ENCODE measurements around the gene ZNF397.

DNA sequence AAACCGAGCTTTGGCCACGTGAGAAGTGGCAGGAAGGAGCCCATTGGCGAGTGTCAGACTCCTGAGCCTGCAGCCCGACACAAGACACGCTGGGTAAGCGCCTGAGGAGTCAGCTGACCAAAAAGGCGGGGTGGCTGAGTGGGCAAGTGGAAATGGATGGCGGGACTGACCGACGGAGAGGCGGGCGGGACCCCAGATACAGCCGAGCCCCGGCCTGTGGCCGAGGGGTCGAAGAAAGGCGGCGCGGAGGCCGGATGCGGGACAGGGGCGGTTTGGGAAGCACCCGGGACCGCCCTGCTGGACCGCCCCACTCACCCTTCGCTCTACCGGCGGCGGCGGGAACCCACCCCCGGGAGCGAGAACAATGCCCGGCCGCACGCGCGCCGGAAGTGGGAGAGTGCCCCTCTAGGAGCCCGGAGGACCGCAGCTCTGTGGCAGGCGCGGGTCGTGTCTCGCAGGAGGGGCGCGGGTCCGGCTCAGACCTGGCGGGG, 26.4 kb downstream of the ZNF397 start:
- TF ChIP-seq POLR2A (IDR thresholded peaks at IDR 0.05): peak; percentile 14 to 47
- TF ChIP-seq, protein P1, sequence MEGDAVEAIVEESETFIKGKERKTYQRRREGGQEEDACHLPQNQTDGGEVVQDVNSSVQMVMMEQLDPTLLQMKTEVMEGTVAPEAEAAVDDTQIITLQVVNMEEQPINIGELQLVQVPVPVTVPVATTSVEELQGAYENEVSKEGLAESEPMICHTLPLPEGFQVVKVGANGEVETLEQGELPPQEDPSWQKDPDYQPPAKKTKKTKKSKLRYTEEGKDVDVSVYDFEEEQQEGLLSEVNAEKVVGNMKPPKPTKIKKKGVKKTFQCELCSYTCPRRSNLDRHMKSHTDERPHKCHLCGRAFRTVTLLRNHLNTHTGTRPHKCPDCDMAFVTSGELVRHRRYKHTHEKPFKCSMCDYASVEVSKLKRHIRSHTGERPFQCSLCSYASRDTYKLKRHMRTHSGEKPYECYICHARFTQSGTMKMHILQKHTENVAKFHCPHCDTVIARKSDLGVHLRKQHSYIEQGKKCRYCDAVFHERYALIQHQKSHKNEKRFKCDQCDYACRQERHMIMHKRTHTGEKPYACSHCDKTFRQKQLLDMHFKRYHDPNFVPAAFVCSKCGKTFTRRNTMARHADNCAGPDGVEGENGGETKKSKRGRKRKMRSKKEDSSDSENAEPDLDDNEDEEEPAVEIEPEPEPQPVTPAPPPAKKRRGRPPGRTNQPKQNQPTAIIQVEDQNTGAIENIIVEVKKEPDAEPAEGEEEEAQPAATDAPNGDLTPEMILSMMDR (IDR thresholded peaks at IDR 0.05): peak in 2 of 5 experiments; percentile 17 to 45
